ENCODE measurements around the gene CCDC146. TPM values are rescaled to one million over a fixed set of nuclear protein-coding genes. Genes with fewer than 3 reads are reported as not detected.

Gene CCDC146
- total and polyA plus RNA-seq, 2 of the 8 experiments (the other 6 are each of a cell fraction or from before 2014, with no cell fraction given), result 0.88 to 2.4 TPM

- H3K23me2 ChIP-seq (ENCODE audit: low read depth, low read length), result no peaks in the 10 kb centered on the region; the same call in 1 of the 2 replicates
- FAIRE-seq, result peak; percentile 28
- TF ChIP-seq BACH1 (IDR thresholded peaks at IDR 0.05; ENCODE audit: low read length), result no peak
- TF ChIP-seq NANOG (IDR thresholded peaks at IDR 0.05; ENCODE audit: insufficient read depth, low read depth, low read length, poor library complexity, severe bottlenecking), result no peak
- TF ChIP-seq RXRA (IDR thresholded peaks at IDR 0.05; ENCODE audit: insufficient read depth, low read depth, low read length), result no peak
- TF ChIP-seq CHD1 (IDR thresholded peaks at IDR 0.05; ENCODE audit: low read depth, low read length), result no peak
Observed at GRCh38 chr7:77232467-77232866, 110.1 kb downstream of the CCDC146 start.

More at GRCh38 chr7:77232467-77232866, 110.1 kb downstream of the CCDC146 start:
- 89% methylated on average over 2 of the region's 2 CpGs; no CpG with 5 or more reads in 1 of the 2 experiments for WGBS, 2 experiments (ENCODE audit: extremely low coverage in 1 of 2, insufficient coverage in 1 of 2, insufficient read length in 1 of 2, insufficient replicate concordance in 2 of 2, low coverage in 1 of 2, low lambda C conversion rate in 2 of 2, missing lambda C conversion rate in 1 of 2)
- H2BK5ac ChIP-seq (ENCODE audit: low read depth, low read length), result no peak overlapping the region
- H3K79me2 ChIP-seq (ENCODE audit: control insufficient read depth in 1 of 2, insufficient read depth in 2 of 2, low read length in 2 of 2), result no peaks in the 10 kb centered on the region
- H3K27ac ChIP-seq (ENCODE audit: low read depth, low read length), result no peak overlapping the region
- H2BK120ac ChIP-seq (replicated peaks; ENCODE audit: low read depth, low read length), result no peak overlapping the region
- ChIA-PET POLR2A (ENCODE audit: partially characterized antibody) (no interaction called here), CTCF (ENCODE audit: partially characterized antibody) (interaction anchor here (1.4 kb wide), 1 partner anchor 15 kb away, joined by 4 read pairs; no protein-coding TSS in a partner anchor)
- H3K4me3 ChIP-seq (ENCODE audit: extremely low read depth in 1 of 4, insufficient read depth in 2 of 4, low read depth in 3 of 4, low read length in 4 of 4), result no peak overlapping the region
- no peak overlapping the region; a peak in 1 of 7 replicates for H3K9ac ChIP-seq (replicated peaks in 1 of 4; ENCODE audit: extremely low read depth in 1 of 4, low read depth in 3 of 4, low read length in 3 of 4)
- no peak overlapping the region for H3K18ac ChIP-seq (ENCODE audit: extremely low read depth, low read length)
- H2BK20ac ChIP-seq (ENCODE audit: low read length), result no peak overlapping the region
- H3K23ac ChIP-seq (ENCODE audit: insufficient read length), result no peak overlapping the region
- H4K91ac ChIP-seq (replicated peaks; ENCODE audit: insufficient read length, low read length), result no peak overlapping the region
- no peak for DNase-seq (ENCODE audit: low read depth in 1 of 2, low spot score in 2 of 2)
- H2AK5ac ChIP-seq (ENCODE audit: low read depth, low read length), result no peak overlapping the region
- no peak overlapping the region for H3K14ac ChIP-seq (ENCODE audit: insufficient read length)
- H4K5ac ChIP-seq (ENCODE audit: insufficient read length, low read depth, low read length), result no peak overlapping the region
- 0 out of 2 replicates have a peak overlapping the region, but pooled peaks have one; percentile 29 for H4K8ac ChIP-seq (ENCODE audit: extremely low read depth, insufficient read depth, low read length)
- H3K79me1 ChIP-seq (ENCODE audit: low read depth, low read length), result no peaks in the 10 kb centered on the region
- no peak overlapping the region for H2BK15ac ChIP-seq (ENCODE audit: low read length)
- H4K20me1 ChIP-seq (replicated peaks in 1 of 2; ENCODE audit: control insufficient read depth in 1 of 2, insufficient read depth in 2 of 2, low read length in 2 of 2), result no peaks in the 10 kb centered on the region
- no peaks in the 10 kb centered on the region for H3K4me1 ChIP-seq (replicated peaks in 1 of 4; ENCODE audit: control insufficient read depth in 3 of 4, insufficient read depth in 4 of 4, low read length in 3 of 4)
- no peak overlapping the region for H3K4ac ChIP-seq (replicated peaks; ENCODE audit: insufficient read length, low read depth, low read length)
- H3K36me3 ChIP-seq (ENCODE audit: control insufficient read depth in 2 of 4, insufficient read depth in 4 of 4, low read length in 3 of 4), result no peaks in the 10 kb centered on the region
- no peaks in the 10 kb centered on the region for H3K27me3 ChIP-seq (replicated peaks in 1 of 4; ENCODE audit: control insufficient read depth in 3 of 4, extremely low read depth in 1 of 4, insufficient read depth in 3 of 4, low read length in 3 of 4)
- H3K9me3 ChIP-seq (ENCODE audit: insufficient read depth in 2 of 2, low read depth in 1 of 2, low read length in 1 of 2), result no peaks in the 10 kb centered on the region
- no peak overlapping the region for H3K56ac ChIP-seq (replicated peaks; ENCODE audit: insufficient read length, low read depth, low read length)
- H2BK12ac ChIP-seq (ENCODE audit: low read depth, low read length), result no peak overlapping the region
- no peak overlapping the region for H3K4me2 ChIP-seq (ENCODE audit: insufficient read depth in 1 of 2, low read depth in 2 of 2, low read length in 2 of 2)
- H2AFZ ChIP-seq (ENCODE audit: low read length), result peak overlapping the region; percentile 49; the same call in 1 of the 2 replicates

Measured in H1 (cell line).